Bronchial epithelial cell (primary cell): Measurements from ENCODE around the gene PPY. TPM values are rescaled to one million over a fixed set of nuclear protein-coding genes. Genes with fewer than 3 reads are reported as not detected.

Experiments
- DNase-seq: peaks from one replicate; pipeline ENCODE4 v3.0.0-alpha.2; 2010; ENCODE audit warnings: low read depth
- FAIRE-seq: peaks from 2 replicates; lab custom pipeline; 2011; peaks lifted over from hg19 to GRCh38; lab: Jason Lieb, UNC
- H3K27me3 ChIP-seq: 2 replicates; pipeline ENCODE4 v1.5.1; 2011; ENCODE audit warnings: low read length; ENCODE audit not compliant: control insufficient read depth, insufficient read depth
- H3K36me3 ChIP-seq: 2 replicates; pipeline ENCODE4 v1.5.1; 2011; ENCODE audit warnings: low read length; ENCODE audit not compliant: control insufficient read depth, insufficient read depth
- H3K4me3 ChIP-seq: 2 replicates; pipeline ENCODE4 v1.5.1; 2011; ENCODE audit warnings: mild to moderate bottlenecking, low read depth, low read length, control low read depth
- total RNA-seq: library from RNA; depleted of rRNA; stranded (reverse); fragments of >200 nt; gene quantifications from 2 replicates; pipeline ENCODE4 v1.2.1, GENCODE V29; 2014
- TF ChIP-seq, protein P1 (sequence below): IDR thresholded peaks from 2 replicates; pipeline ENCODE4 v1.5.1; 2011; ENCODE audit warnings: mild to moderate bottlenecking, moderate library complexity, low read length, control low read depth, inconsistent platforms; ENCODE audit not compliant: insufficient read depth, severe bottlenecking

PPY gene
- total RNA-seq, 1 donor from 2014 or later = not detected

DNA sequence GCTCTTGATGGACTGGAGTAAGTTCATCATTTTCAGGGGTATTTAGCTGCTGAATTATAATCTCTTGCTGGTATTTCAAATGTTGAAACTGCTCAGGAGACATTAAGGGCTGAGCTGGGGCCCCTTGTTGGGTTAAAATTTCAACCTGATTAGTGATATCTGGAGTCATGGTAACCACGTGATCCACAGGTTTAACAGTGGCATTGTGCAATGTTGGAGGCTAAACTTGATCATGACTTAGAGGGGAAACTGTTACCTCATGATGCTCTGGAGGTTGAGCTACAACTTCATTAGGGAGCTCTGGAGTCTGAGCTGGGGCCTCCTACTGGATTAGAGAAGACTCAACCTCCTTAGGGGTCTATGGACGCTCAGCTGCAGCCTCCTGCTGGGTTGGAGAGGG is 17.7 kb downstream of the PPY start:
- Histone ChIP-seq H3K27me3 (peaks cover 11% of the 10 kb centered on the region), H3K4me3 (no peak overlapping the region), H3K36me3 (no peaks in the 10 kb centered on the region)
- DNase-seq (no peak), FAIRE-seq (no peak)
- TF ChIP-seq, protein P1, sequence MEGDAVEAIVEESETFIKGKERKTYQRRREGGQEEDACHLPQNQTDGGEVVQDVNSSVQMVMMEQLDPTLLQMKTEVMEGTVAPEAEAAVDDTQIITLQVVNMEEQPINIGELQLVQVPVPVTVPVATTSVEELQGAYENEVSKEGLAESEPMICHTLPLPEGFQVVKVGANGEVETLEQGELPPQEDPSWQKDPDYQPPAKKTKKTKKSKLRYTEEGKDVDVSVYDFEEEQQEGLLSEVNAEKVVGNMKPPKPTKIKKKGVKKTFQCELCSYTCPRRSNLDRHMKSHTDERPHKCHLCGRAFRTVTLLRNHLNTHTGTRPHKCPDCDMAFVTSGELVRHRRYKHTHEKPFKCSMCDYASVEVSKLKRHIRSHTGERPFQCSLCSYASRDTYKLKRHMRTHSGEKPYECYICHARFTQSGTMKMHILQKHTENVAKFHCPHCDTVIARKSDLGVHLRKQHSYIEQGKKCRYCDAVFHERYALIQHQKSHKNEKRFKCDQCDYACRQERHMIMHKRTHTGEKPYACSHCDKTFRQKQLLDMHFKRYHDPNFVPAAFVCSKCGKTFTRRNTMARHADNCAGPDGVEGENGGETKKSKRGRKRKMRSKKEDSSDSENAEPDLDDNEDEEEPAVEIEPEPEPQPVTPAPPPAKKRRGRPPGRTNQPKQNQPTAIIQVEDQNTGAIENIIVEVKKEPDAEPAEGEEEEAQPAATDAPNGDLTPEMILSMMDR = no peak

DNA sequence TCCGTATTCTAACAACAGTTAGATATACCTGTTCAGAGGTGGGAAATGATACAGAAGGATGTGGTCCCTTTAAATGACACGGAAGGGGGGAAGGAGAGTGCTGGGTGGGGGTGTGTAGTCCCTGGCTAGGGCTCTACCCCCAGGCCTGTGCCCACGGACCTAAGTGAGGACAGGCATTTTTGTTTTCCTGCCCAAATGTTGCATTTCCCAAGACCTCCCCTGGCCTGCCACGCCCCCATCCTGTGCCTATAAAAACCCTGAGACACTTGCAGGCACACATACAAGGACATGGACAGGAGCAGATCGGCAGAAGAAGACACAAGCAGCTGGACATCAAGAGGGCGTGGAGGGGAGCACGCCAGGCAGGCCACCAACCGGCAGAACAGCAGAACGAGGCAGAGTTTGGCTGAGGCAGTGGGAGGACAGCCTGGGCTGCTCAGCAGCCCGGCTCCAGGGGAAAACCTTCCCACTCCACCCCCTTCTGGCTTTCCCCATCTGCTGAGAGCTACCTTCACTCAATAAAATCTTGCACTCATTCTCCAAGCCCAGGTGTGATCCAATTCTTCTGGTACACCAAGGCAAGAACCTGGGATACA is 21.7 kb downstream of the PPY start:
- TF ChIP-seq, protein P1 = no peak
- H3K4me3 ChIP-seq = no peak overlapping the region
- DNase-seq = no peak
- FAIRE-seq = no peak
- peaks cover 2% of the 10 kb centered on the region for H3K27me3 ChIP-seq
- no peaks in the 10 kb centered on the region for H3K36me3 ChIP-seq

DNA sequence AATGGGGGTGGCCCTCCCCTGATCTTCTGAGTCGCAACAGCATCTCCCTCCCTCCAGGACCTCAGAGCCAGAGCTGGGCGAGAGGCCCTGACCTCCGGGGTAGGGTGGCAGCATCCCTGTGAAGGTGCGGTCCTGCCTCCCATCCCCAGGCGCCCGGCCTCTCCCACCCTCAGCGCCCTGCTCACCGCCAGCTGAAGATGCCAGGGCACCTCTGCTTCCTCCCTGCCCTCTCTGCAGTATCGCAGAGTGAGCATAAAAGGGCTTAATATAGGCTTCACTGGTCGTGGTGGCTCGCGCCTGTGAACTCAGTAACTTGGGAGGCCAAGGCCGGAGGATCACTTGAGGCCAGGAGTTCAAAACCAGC is 24.3 kb downstream of the PPY start:
- no peak for DNase-seq
- Histone ChIP-seq H3K36me3 (no peaks in the 10 kb centered on the region), H3K4me3 (no peak overlapping the region), H3K27me3 (no peaks in the 10 kb centered on the region)
- TF ChIP-seq, protein P1 = no peak
- no peak for FAIRE-seq

DNA sequence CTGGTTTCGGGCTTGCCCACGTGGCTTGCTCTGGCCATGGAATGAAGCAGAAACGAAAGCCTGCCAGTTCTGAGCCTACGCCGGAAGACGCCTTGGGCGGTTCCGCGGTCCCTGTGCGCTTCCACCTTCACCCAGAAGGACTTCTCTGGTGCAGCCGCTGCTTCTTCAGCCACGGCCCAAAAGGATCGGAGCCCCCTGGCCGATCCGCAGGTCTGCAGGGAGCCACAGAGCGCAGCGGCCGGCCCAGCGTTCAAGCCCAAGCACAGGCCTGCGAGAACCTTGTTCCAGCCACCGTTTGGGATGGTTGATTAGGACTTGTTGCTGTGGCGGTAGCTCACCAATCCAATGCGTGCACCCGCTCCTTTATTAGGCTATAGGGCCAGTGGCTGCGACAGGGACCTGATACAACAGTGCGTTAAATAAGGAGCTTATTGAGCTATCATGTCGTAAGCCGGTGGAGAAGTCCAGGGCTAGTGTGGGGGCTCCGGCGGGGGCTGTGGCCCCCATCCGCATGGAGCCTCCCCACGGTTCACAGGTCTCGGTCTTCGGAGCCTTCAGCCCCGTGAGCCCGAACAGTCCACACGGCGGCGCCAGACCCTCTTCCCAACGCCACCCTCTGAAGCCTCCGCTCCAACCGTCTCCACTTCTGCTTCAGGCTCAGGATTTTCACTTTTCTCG is 24.8 kb downstream of the PPY start:
- TF ChIP-seq, protein P1 = peak; percentile 74
- H3K4me3 ChIP-seq = no peak overlapping the region
- FAIRE-seq = peak; percentile 28

DNA sequence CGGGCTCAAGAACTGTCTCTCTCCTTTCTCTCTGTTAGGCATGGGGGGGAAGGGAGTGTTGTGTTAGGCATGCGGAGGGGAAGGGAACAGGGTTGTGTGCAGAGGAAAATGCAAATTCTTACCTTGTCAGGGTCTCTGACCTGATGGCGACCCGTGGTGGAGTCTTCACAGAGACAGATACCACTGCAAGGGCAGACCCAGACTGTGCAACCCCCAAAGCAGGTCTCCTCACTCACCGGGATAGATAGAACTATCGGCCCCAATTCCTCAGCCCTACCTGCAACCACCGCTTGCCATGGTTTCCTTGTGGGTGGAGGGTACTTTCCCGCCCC is 25.3 kb downstream of the PPY start:
- no peak overlapping the region for H3K4me3 ChIP-seq
- H3K27me3 ChIP-seq = peaks cover 2% of the 10 kb centered on the region
- FAIRE-seq = peak; percentile 28
- DNase-seq = no peak
- no peaks in the 10 kb centered on the region for H3K36me3 ChIP-seq
- TF ChIP-seq, protein P1 = no peak

More for the DNA sequence above, 24.8 kb downstream of the PPY start:
- peak; percentile 22 for DNase-seq
- H3K36me3 ChIP-seq = no peaks in the 10 kb centered on the region
- peaks cover 1% of the 10 kb centered on the region for H3K27me3 ChIP-seq

DNA sequence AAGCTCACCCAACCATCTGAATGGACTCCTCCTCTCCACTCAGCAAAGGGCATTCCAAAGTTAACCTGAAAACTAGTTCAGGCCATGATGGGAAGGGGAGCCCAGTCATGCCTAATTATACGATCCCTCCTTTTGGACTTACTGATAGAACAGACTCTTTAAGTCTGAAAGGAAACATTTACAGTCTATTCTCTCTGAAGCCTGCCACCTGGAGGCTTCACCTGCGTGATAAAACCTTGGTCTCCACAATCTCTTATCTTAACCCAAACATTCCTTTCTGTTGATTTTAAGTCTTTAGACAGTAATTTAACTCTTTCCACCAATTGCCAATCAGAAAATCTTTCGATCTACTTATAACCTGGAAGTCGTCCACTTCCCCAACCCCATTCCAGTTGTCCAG is 25.9 kb downstream of the PPY start:
- H3K4me3 ChIP-seq = no peak overlapping the region
- no peaks in the 10 kb centered on the region for H3K36me3 ChIP-seq
- no peak for DNase-seq
- FAIRE-seq = no peak
- TF ChIP-seq, protein P1 = no peak
- H3K27me3 ChIP-seq = peaks cover 2% of the 10 kb centered on the region
